ENCODE measurements around the gene SPDYE17.
"Not testable (repeated sequence)": the region's sequence is repeated elsewhere in the genome, so short reads cannot be mapped to it uniquely, and the experiment has no call there.

SPDYE17 gene

GRCh38 chr7:76998764-76999450 lies 33.3 kb downstream of the SPDYE17 start:
- DNase-seq (ENCODE audit: low read depth), result not testable (repeated sequence)

- DNase-seq (ENCODE audit: low read depth), result no peak
These were observed 33.9 kb downstream of the SPDYE17 start for GRCh38 chr7:76998285-76998589.

- no peak for DNase-seq (ENCODE audit: low read depth)
These were observed 34.5 kb downstream of the SPDYE17 start for GRCh38 chr7:76997381-76998284.

GRCh38 chr7:76996932-76997331 lies 35.2 kb downstream of the SPDYE17 start:
- not testable (repeated sequence) for DNase-seq (ENCODE audit: low read depth)

GRCh38 chr7:76994286-76994685 lies 37.9 kb downstream of the SPDYE17 start:
- not testable (repeated sequence) for DNase-seq (ENCODE audit: low read depth)

GRCh38 chr7:76993831-76994230 lies 38.3 kb downstream of the SPDYE17 start:
- not testable (repeated sequence) for DNase-seq (ENCODE audit: low read depth)

- DNase-seq (ENCODE audit: low read depth), result not testable (repeated sequence)
These were observed 39.3 kb downstream of the SPDYE17 start for GRCh38 chr7:76992871-76993270.

GRCh38 chr7:76992204-76992603 lies 40.0 kb downstream of the SPDYE17 start:
- DNase-seq (ENCODE audit: low read depth), result not testable (repeated sequence)

GRCh38 chr7:76990202-76990601 lies 42.0 kb downstream of the SPDYE17 start:
- not testable (repeated sequence) for DNase-seq (ENCODE audit: low read depth)

GRCh38 chr7:76985924-76986717 lies 46.0 kb downstream of the SPDYE17 start:
- DNase-seq (ENCODE audit: low read depth), result not testable (repeated sequence)

GRCh38 chr7:76984784-76985136 lies 47.4 kb downstream of the SPDYE17 start:
- not testable (repeated sequence) for DNase-seq (ENCODE audit: low read depth)

GRCh38 chr7:76983937-76984783 lies 48.0 kb downstream of the SPDYE17 start:
- not testable (repeated sequence) for DNase-seq (ENCODE audit: low read depth)

- not testable (repeated sequence) for DNase-seq (ENCODE audit: low read depth)
These were observed 48.8 kb downstream of the SPDYE17 start for GRCh38 chr7:76983333-76983732.

- DNase-seq (ENCODE audit: low read depth), result not testable (repeated sequence)
These were observed 49.7 kb downstream of the SPDYE17 start for GRCh38 chr7:76982501-76982900.

GRCh38 chr7:76981187-76981970 lies 50.8 kb downstream of the SPDYE17 start:
- not testable (repeated sequence) for DNase-seq (ENCODE audit: low read depth)

- DNase-seq (ENCODE audit: low read depth), result not testable (repeated sequence)
These were observed 51.6 kb downstream of the SPDYE17 start for GRCh38 chr7:76980576-76980975.

- DNase-seq (ENCODE audit: low read depth), result not testable (repeated sequence)
These were observed 54.3 kb downstream of the SPDYE17 start for GRCh38 chr7:76977761-76978367.

- not testable (repeated sequence) for DNase-seq (ENCODE audit: low read depth)
These were observed 57.2 kb downstream of the SPDYE17 start for GRCh38 chr7:76974793-76975579.

- DNase-seq (ENCODE audit: low read depth), result not testable (repeated sequence)
These were observed 57.8 kb downstream of the SPDYE17 start for GRCh38 chr7:76974336-76974735.
